Testis (tissue), 2 donors: ENCODE measurements around the gene NFIA.

Experiments used
- CTCF ChIP-seq, 3 experiments: fragments of 450-650 bp in 2 of 3; fragments of 200-600 bp in 1 of 3; sonication (generic) in 1 of 3; IDR thresholded peaks; one replicate each; pipeline ENCODE4 v1.5.1; 2016 to 2019; ENCODE audit warnings: antibody characterized with exemption in 3 of 3, mild to moderate bottlenecking in 2 of 3, moderate library complexity in 1 of 3
- POLR2A ChIP-seq: fragments of 450-650 bp; IDR thresholded peaks from one replicate; pipeline ENCODE4 v1.6.1; 2017; ENCODE audit warnings: antibody characterized with exemption, mild to moderate bottlenecking, moderate library complexity

DNA sequence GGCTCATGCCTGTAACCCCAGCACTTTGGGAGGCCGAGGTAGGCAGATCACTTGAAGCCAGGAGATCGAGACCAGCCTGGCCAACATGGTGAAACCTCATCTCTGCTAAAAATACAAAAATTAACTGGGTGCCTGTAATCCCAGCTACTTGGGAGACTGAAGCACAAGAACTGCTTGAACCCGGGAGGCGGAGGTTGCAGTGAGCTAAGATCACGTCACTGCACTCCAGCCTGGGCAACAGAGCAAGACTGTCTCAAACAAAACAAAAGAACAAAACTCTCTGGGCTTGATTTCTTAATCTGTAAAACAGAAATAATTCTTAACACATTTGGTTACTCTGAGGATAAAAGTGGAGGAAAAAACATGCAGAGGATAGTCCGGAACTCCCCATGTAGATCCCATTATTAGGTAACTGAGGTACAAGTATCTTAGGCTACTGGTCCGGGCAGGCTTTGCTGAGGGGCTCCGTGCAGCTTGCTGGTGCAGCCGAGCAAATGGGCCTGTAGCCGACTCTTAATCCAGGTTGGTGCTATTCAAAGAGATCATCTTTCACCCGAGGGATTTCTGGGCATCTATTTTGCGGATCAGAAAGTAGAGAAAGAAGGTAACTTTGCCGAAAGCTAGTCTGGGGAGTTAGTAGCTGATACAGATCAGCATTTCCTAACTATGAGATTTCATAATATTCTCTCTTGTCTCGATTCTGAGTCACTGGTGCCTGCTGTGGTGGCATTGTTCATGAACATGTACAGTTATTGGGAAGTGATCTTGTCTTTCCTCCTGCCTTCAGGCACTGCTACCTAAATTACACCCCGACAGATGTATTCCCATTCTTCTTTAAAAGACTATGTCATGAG, 56.8 kb downstream of the NFIA start:
- TF ChIP-seq CTCF (IDR thresholded peaks at IDR 0.05) (no peak), POLR2A (no peak)
